Measurements from ENCODE around the gene GRIA3. TPM values are rescaled to one million over a fixed set of nuclear protein-coding genes. Genes with fewer than 3 reads are reported as not detected.

Gene GRIA3
- total RNA-seq, 4 donors from 2014 or later = 0.33 to 0.73 (median 0.46) TPM; not detected in 1

- H3K4me1 ChIP-seq = no peaks in the 10 kb centered on the region
- intact Hi-C loops (cut with DNase I) = no loop called here
- TF ChIP-seq POLR2A (IDR thresholded peaks at IDR 0.05) = no peak
- TF ChIP-seq, protein P1, sequence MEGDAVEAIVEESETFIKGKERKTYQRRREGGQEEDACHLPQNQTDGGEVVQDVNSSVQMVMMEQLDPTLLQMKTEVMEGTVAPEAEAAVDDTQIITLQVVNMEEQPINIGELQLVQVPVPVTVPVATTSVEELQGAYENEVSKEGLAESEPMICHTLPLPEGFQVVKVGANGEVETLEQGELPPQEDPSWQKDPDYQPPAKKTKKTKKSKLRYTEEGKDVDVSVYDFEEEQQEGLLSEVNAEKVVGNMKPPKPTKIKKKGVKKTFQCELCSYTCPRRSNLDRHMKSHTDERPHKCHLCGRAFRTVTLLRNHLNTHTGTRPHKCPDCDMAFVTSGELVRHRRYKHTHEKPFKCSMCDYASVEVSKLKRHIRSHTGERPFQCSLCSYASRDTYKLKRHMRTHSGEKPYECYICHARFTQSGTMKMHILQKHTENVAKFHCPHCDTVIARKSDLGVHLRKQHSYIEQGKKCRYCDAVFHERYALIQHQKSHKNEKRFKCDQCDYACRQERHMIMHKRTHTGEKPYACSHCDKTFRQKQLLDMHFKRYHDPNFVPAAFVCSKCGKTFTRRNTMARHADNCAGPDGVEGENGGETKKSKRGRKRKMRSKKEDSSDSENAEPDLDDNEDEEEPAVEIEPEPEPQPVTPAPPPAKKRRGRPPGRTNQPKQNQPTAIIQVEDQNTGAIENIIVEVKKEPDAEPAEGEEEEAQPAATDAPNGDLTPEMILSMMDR (IDR thresholded peaks at IDR 0.05) = no peak
- 93 to 95% methylated on average over 3 of the region's 3 CpGs for WGBS, 2 donors
- H3K27me3 ChIP-seq = no peaks in the 10 kb centered on the region
- no peaks in the 10 kb centered on the region for H3K9me3 ChIP-seq
- no peaks in the 10 kb centered on the region for H3K36me3 ChIP-seq
- no peak overlapping the region for H3K27ac ChIP-seq
- no peak for DNase-seq
- no peak overlapping the region for H3K4me3 ChIP-seq (replicated peaks in 1 of 3)
These were observed 221.2 kb downstream of the GRIA3 start for GRCh38 chrX:123405231-123405630.

DNA sequence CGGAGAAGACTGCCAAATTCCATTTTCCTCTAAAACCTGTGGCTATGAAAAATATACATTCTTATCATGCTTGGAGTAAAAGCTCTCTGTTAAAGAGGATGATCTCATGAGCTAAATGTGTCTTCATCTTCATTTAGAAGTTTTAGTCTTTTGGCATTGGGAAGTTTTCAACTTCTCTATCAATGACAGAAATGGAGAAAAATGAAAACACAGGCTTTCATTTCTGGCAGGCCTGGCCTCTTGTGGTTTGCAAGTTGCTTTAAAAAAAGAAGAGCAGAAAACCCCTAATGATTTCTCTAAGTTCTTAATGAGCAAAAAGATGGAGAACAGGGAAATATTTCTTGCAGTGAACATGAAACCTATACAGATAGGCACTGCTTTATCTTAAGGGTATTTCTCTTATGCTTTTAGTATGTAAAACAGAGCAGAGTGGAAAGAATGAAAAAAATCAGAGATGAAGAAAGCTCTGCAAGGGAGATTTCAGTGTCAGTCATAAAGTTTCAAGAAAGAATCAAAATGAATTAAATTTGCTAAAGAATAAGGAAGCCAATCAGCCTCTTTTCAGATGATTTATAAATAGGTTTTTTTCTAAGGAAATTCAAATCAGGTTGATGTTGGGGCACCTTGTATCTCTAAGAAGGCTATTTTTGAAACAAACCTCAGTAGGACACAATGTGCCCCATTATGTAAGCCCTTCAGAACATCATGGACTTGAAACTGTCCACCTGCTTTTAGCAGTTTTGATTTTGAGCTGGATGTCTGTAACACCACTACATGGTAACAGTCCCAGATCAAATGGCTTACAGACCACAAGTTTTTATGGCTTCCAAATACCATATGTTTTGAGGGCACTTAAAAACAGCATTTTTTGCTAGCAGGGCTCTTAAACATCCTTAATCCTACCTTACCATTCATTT is 225.0 kb downstream of the GRIA3 start:
- H3K27ac ChIP-seq = no peak overlapping the region

GRCh38 chrX:123422875-123423274 is 238.8 kb downstream of the GRIA3 start:
- Histone ChIP-seq H3K27ac (no peak overlapping the region), H3K9me3 (no peaks in the 10 kb centered on the region), H3K36me3 (no peaks in the 10 kb centered on the region), H3K4me1 (no peaks in the 10 kb centered on the region), H3K27me3 (no peaks in the 10 kb centered on the region), H3K4me3 (replicated peaks in 1 of 3) (no peak overlapping the region)
- TF ChIP-seq POLR2A (IDR thresholded peaks at IDR 0.05) = no peak
- TF ChIP-seq, protein P1 (IDR thresholded peaks at IDR 0.05) = peak in 2 of 6 experiments; percentile 35 to 42
- peak in 1 of 2 donors; percentile 3 for DNase-seq
- WGBS, 2 donors = 8 to 22% methylated on average over 1 of the region's 1 CpG
- intact Hi-C loops (cut with DNase I) = no loop called here

More for the DNA sequence above, 225.0 kb downstream of the GRIA3 start:
- Histone ChIP-seq H3K4me1 (no peaks in the 10 kb centered on the region), H3K27me3 (no peaks in the 10 kb centered on the region), H3K9me3 (no peaks in the 10 kb centered on the region), H3K4me3 (replicated peaks in 1 of 3) (no peak overlapping the region), H3K36me3 (no peaks in the 10 kb centered on the region)
- WGBS, 2 donors = 60 to 70% methylated on average over 1 of the region's 1 CpG
- DNase-seq = no peak
- intact Hi-C loops (cut with DNase I) = no loop called here
- TF ChIP-seq POLR2A (IDR thresholded peaks at IDR 0.05) = no peak
- TF ChIP-seq, protein P1 (IDR thresholded peaks at IDR 0.05) = no peak

- intact Hi-C loops (cut with DNase I) = no loop called here
- Histone ChIP-seq H3K4me1 (no peaks in the 10 kb centered on the region), H3K4me3 (replicated peaks in 1 of 3) (no peak overlapping the region)
These were observed 240.5 kb downstream of the GRIA3 start for GRCh38 chrX:123424546-123424945.

More at GRCh38 chrX:123424546-123424945, 240.5 kb downstream of the GRIA3 start:
- no peaks in the 10 kb centered on the region for H3K9me3 ChIP-seq
- H3K36me3 ChIP-seq = no peaks in the 10 kb centered on the region
- no peak overlapping the region for H3K27ac ChIP-seq
- TF ChIP-seq, protein P1 (IDR thresholded peaks at IDR 0.05) = no peak
- TF ChIP-seq POLR2A (IDR thresholded peaks at IDR 0.05) = no peak
- DNase-seq = no peak
- H3K27me3 ChIP-seq = no peaks in the 10 kb centered on the region
